Caco-2 (cell line): ENCODE data around the gene GOLT1B. TPM values are rescaled to one million over a fixed set of nuclear protein-coding genes. Genes with fewer than 3 reads are reported as not detected.

Experiments
- Bru-seq: library from RNA; stranded (reverse); fragments of 400-500 nt; gene quantifications from one replicate; lab custom pipeline; 2021; lab: Mats Ljungman, UMichigan
- BruChase-seq, 2 experiments: library from RNA; stranded (reverse); fragments of 400-500 nt; gene quantifications; one replicate each; lab custom pipeline; 2021; lab: Mats Ljungman, UMichigan
- BruUV-seq: library from RNA; stranded (reverse); fragments of 400-500 nt; replicated peaks from 2 replicates; lab custom pipeline; 2021; lab: Mats Ljungman, UMichigan
- CTCF ChIA-PET: fragments of 300-600 bp; sonication (Branson Sonifier 250); formaldehyde crosslinking; loops from one replicate; lab custom pipeline; 2022; ENCODE audit warnings: antibody characterized with exemption; lab: Charles Lee
- POLR2A ChIA-PET: fragments of 300-600 bp; sonication (Branson Sonifier 250); formaldehyde crosslinking; loops from one replicate; lab custom pipeline; 2022; ENCODE audit warnings: antibody characterized with exemption; lab: Charles Lee
- DNase-seq, 2 experiments: peaks; one replicate each; pipeline versions ENCODE4 v3.0.0 to v3.0.0-alpha.2; 2020 to 2022
- H3K27me3 ChIP-seq: replicated peaks from 2 replicates; pipeline ENCODE4 v1.6.0; 2011; ENCODE audit warnings: low read length; ENCODE audit not compliant: control insufficient read depth, insufficient read depth
- H3K36me3 ChIP-seq: 2 replicates; pipeline ENCODE4 v1.5.1; 2011; ENCODE audit warnings: low read length; ENCODE audit not compliant: control insufficient read depth, insufficient read depth
- H3K4me1 ChIP-seq: fragments of 250-450 bp; sonication (Bioruptor Pico); 2 replicates; pipeline ENCODE4 v1.5.1; 2020; ENCODE audit warnings: mild to moderate bottlenecking
- H3K4me3 ChIP-seq: 2 replicates; pipeline ENCODE4 v1.5.1; 2011; ENCODE audit warnings: low read depth, mild to moderate bottlenecking, control low read depth, low read length
- H3K9me3 ChIP-seq: fragments of 250-450 bp; sonication (Bioruptor Pico); 2 replicates; pipeline ENCODE4 v1.5.1; 2020; ENCODE audit warnings: mild to moderate bottlenecking, moderate library complexity
- H3K27ac Mint-ChIP-seq: one replicate; pipeline ENCODE4 v1.8.0; 2022; ENCODE audit warnings: mixed read lengths; ENCODE audit not compliant: unreplicated experiment
- H3K27me3 Mint-ChIP-seq: one replicate; pipeline ENCODE4 v1.8.0; 2022; ENCODE audit warnings: mixed read lengths; ENCODE audit not compliant: insufficient read depth, unreplicated experiment
- H3K36me3 Mint-ChIP-seq: one replicate; pipeline ENCODE4 v1.8.0; 2022; ENCODE audit warnings: mild to moderate bottlenecking, mixed read lengths; ENCODE audit not compliant: insufficient read depth, unreplicated experiment
- H3K4me1 Mint-ChIP-seq: one replicate; pipeline ENCODE4 v1.8.0; 2022; ENCODE audit warnings: low read depth, mixed read lengths; ENCODE audit not compliant: unreplicated experiment
- H3K4me3 Mint-ChIP-seq: one replicate; pipeline ENCODE4 v1.8.0; 2022; ENCODE audit warnings: mild to moderate bottlenecking, moderate library complexity, mixed read lengths; ENCODE audit not compliant: unreplicated experiment
- H3K9me3 Mint-ChIP-seq: one replicate; pipeline ENCODE4 v1.8.0; 2022; ENCODE audit warnings: mixed read lengths; ENCODE audit not compliant: unreplicated experiment
- intact Hi-C: fragments of 100-400 bp; cut with micrococcal nuclease; formaldehyde crosslinking; loops from one replicate; pipeline ENCODE4 v1.10.0; 2022; ENCODE audit not compliant: unreplicated experiment
- long read RNA-seq: library from polyadenylated mRNA; stranded (forward); transcript quantifications from one replicate; pipeline ENCODE4 v2.0.0, GENCODE V29; 2022
- total RNA-seq: library from RNA; stranded (reverse); gene quantifications from 2 replicates; pipeline ENCODE4 v1.2.3, GENCODE V29; 2022
- TF ChIP-seq, protein P1 (sequence below), 2 experiments: fragments of 200-600 bp in 1 of 2; IDR thresholded peaks; 1 replicate in 1 of 2; 2 replicates in 1 of 2; pipeline versions ENCODE4 v1.5.1 to v1.8.0; 2011 to 2022; ENCODE audit warnings: antibody characterized with exemption in 1 of 2, control low read depth in 1 of 2, inconsistent platforms in 1 of 2, low read depth in 1 of 2, low read length in 1 of 2, mild to moderate bottlenecking in 1 of 2, moderate library complexity in 1 of 2; ENCODE audit not compliant: insufficient read depth in 1 of 2, severe bottlenecking in 1 of 2, unreplicated experiment in 1 of 2

The GOLT1B gene, protein sequence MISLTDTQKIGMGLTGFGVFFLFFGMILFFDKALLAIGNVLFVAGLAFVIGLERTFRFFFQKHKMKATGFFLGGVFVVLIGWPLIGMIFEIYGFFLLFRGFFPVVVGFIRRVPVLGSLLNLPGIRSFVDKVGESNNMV
- 75.9 and 81.7 TPM in 2 replicates for total RNA-seq
- percentile 95 among the genes with signal in this experiment for Bru-seq, nascent RNA
- BruChase-seq, experiment 1, labeled RNA remaining after a 2-hour chase, result percentile 97 among the genes with signal in this experiment
- BruChase-seq, experiment 2, labeled RNA remaining after a 6-hour chase, result percentile 98 among the genes with signal in this experiment
- long read RNA-seq, transcript GOLT1B-208 (4 exons, 700 nt), result minor isoform, 6 of 241 reads
- long read RNA-seq, transcript GOLT1B-203 (6 exons, 1,210 nt), result minor isoform, 17 of 241 reads
- long read RNA-seq, transcript GOLT1B-202 (3 exons, 813 nt), result minor isoform, 8 of 241 reads
- long read RNA-seq, transcript GOLT1B-201 (5 exons, 3,227 nt), result major isoform, 180 of 241 reads
- long read RNA-seq, partial matches to known transcripts, result 2 of 241 reads
- long read RNA-seq, other reads (novel, unspliced or antisense), result 16 of 241 reads

DNA sequence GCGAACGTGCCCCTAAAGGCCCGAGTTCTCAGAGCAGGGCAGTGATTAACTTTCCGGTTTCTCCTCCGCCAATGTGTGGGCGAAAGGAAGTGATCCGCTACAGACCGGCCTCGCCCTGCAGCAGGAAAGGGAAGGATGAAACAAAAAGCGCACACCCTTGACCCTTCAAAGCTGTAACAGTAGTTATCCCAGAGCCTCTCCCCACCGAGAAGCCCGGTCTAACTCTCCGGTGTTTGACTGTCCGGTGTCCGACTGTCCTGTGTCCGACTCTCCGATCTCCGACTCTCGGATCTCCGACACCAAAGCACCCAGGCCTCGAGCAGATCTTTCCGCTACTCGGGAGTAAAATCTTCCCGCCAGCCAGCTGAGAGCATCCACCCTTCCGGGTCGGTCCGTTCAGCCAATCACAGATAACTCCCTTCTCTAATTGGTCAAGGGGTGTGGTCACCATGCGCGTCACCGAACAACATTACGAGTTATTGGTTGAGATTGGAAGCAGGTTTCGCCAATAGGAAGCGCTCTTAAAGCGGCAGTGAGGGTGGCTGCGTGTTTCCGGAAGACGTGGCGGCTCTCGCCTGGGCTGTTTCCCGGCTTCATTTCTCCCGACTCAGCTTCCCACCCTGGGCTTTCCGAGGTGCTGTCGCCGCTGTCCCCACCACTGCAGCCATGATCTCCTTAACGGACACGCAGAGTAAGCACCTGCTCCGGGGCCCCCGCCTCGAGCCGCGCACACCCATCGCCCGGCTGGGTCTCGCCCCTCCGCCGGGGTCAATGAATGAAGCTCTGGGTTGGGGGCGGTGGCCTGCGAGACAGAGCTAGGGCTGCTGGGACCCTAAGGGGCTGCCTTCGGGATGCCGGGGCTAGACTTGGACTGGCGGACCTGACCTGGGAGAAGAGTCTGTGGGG, at the start of gene GOLT1B, which contains the start of gene RECQL:
Gene GOLT1B (plus strand): TSS at position 532 of the 906 bp plus-strand sequence. CDS start 135 bp downstream, at position 667.
Gene RECQL (minus strand): TSS at position 378 of the 906 bp plus-strand sequence. CDS start 2,065 bp downstream, outside the sequence.
- H3K36me3 ChIP-seq, result no peaks in the 10 kb centered on the region
- Mint-ChIP-seq H3K27me3 (no peaks in the 10 kb centered on the region), H3K27ac (no peak within 1 kb of the TSS), H3K4me3 (no peak within 1 kb of the TSS), H3K9me3 (no peaks in the 10 kb centered on the region), H3K4me1 (peaks cover 9% of the 10 kb centered on the region), H3K36me3 (no peaks in the 10 kb centered on the region)
- TF ChIP-seq, protein P1, sequence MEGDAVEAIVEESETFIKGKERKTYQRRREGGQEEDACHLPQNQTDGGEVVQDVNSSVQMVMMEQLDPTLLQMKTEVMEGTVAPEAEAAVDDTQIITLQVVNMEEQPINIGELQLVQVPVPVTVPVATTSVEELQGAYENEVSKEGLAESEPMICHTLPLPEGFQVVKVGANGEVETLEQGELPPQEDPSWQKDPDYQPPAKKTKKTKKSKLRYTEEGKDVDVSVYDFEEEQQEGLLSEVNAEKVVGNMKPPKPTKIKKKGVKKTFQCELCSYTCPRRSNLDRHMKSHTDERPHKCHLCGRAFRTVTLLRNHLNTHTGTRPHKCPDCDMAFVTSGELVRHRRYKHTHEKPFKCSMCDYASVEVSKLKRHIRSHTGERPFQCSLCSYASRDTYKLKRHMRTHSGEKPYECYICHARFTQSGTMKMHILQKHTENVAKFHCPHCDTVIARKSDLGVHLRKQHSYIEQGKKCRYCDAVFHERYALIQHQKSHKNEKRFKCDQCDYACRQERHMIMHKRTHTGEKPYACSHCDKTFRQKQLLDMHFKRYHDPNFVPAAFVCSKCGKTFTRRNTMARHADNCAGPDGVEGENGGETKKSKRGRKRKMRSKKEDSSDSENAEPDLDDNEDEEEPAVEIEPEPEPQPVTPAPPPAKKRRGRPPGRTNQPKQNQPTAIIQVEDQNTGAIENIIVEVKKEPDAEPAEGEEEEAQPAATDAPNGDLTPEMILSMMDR (IDR thresholded peaks at IDR 0.05; ENCODE audit: insufficient read depth in 1 of 2, low read depth in 1 of 2, low read length in 1 of 2, severe bottlenecking in 1 of 2, unreplicated experiment in 1 of 2), result no peak
- no TSS peak for BruUV-seq
- ChIA-PET CTCF (interaction anchor here (0.5 to 1.4 kb wide), 3 partner anchors 12 to 179 kb away, joined by 3 to 7 read pairs (median 4); no protein-coding TSS in a partner anchor), POLR2A (interaction anchor here (0.6 to 1.6 kb wide), 6 partner anchors 64 to 257 kb away, joined by 3 to 6 read pairs (median 4); partner anchors contain the start of genes LDHB and PYROXD1)
- no peaks in the 10 kb centered on the region for H3K27me3 ChIP-seq
- H3K9me3 ChIP-seq, result no peaks in the 10 kb centered on the region
- peak within 1 kb of the TSS; percentile 70 for H3K4me3 ChIP-seq
- H3K4me1 ChIP-seq, result no peaks in the 10 kb centered on the region; the same call in 1 of the 2 replicates
- DNase-seq, result peak; percentile 98
- intact Hi-C loops, result loop anchor here (1.0 to 5.0 kb wide), 5 partner anchors 64 to 179 kb away; partner anchors contain the start of genes LDHB and PYROXD1

DNA sequence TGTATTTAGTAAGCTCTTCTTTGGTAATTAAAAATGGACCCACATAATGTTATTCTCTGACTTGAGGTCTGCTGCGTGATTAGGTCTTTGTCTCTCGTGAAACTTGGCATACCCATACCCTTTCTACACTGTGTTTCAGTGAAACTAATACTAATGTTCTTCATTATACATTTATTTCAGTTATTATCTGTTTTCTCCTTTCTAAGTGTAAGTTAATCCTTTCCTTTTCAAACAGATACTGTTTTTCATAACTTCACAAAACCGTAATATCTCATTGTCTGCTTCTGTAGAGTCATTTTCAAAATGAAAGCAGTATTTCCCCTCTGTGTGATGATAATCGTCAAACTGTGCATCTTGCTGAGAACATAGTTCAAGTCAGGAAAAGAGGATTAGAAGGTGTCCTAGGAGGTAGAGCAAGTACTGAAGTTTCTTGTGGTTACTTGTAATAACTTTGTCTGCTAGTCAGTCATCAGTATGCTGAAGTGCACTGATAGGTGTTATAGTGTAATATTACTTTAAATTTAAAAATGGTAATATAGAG, 48.2 kb upstream of the GOLT1B start:
- H3K4me1 Mint-ChIP-seq, result no peaks in the 10 kb centered on the region
- TF ChIP-seq, protein P1 (IDR thresholded peaks at IDR 0.05; ENCODE audit: insufficient read depth in 1 of 2, low read depth in 1 of 2, low read length in 1 of 2, severe bottlenecking in 1 of 2, unreplicated experiment in 1 of 2), result no peak
- POLR2A ChIA-PET, result no interaction called here
- no peak overlapping the region for H3K4me3 Mint-ChIP-seq
- H3K36me3 Mint-ChIP-seq, result no peaks in the 10 kb centered on the region
- H3K4me3 ChIP-seq, result no peak overlapping the region
- no peaks in the 10 kb centered on the region for H3K9me3 ChIP-seq
- no peaks in the 10 kb centered on the region for H3K27me3 ChIP-seq
- H3K9me3 Mint-ChIP-seq, result no peaks in the 10 kb centered on the region
- no peaks in the 10 kb centered on the region for H3K4me1 ChIP-seq
- no peak for DNase-seq
- H3K27me3 Mint-ChIP-seq, result no peaks in the 10 kb centered on the region
- CTCF ChIA-PET, result no interaction called here
- BruUV-seq, result no TSS peak
- intact Hi-C loops, result loop anchor here (5.0 kb wide), 1 partner anchor 156 kb away; no protein-coding TSS in a partner anchor
- H3K36me3 ChIP-seq, result no peaks in the 10 kb centered on the region; the same call in 1 of the 2 replicates
- H3K27ac Mint-ChIP-seq, result no peak overlapping the region
